Measurements from ENCODE around the gene CD47. TPM values are rescaled to one million over a fixed set of nuclear protein-coding genes. Genes with fewer than 3 reads are reported as not detected.

The CD47 gene
- total RNA-seq, 1 experiment from 2014 or later, result 16.3 TPM

DNA sequence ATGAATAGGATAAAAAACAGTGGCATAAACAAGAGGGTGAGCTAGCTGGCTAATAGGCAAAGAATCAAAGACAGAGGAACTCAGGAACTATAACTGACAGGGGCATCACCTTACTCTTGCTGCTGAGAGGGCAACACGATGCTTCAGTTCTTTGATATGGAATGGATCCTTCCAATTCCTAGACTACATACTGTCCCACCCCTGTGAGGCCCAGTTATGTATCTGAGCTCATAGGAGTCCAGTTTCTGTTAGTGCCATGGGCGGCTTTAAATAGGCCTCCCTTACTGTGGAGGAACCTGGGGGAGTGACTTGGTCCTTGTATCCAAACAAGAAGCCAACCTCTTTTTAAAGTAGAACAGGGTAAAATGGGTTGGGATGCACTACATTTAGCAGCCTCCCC lies 37.3 kb downstream of the CD47 start:
- POLR2A ChIA-PET, result no interaction called here
- H3K9me3 Mint-ChIP-seq, result no peaks in the 10 kb centered on the region

More for the DNA sequence above, 37.3 kb downstream of the CD47 start:
- H3K4me3 Mint-ChIP-seq, result no peak overlapping the region
- ATAC-seq, result no peak
- H3K4me1 Mint-ChIP-seq, result no peaks in the 10 kb centered on the region
- TF ChIP-seq, protein P1, sequence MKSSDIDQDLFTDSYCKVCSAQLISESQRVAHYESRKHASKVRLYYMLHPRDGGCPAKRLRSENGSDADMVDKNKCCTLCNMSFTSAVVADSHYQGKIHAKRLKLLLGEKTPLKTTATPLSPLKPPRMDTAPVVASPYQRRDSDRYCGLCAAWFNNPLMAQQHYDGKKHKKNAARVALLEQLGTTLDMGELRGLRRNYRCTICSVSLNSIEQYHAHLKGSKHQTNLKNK (CRISPR knock-in tag; IDR thresholded peaks at IDR 0.05), result no peak
- no peak for TF ChIP-seq ELF4 (CRISPR knock-in tag; IDR thresholded peaks at IDR 0.05; ENCODE audit: low read depth)
- no peak for TF ChIP-seq HMGA2 (CRISPR knock-in tag; IDR thresholded peaks at IDR 0.05)
- TF ChIP-seq, protein P2, sequence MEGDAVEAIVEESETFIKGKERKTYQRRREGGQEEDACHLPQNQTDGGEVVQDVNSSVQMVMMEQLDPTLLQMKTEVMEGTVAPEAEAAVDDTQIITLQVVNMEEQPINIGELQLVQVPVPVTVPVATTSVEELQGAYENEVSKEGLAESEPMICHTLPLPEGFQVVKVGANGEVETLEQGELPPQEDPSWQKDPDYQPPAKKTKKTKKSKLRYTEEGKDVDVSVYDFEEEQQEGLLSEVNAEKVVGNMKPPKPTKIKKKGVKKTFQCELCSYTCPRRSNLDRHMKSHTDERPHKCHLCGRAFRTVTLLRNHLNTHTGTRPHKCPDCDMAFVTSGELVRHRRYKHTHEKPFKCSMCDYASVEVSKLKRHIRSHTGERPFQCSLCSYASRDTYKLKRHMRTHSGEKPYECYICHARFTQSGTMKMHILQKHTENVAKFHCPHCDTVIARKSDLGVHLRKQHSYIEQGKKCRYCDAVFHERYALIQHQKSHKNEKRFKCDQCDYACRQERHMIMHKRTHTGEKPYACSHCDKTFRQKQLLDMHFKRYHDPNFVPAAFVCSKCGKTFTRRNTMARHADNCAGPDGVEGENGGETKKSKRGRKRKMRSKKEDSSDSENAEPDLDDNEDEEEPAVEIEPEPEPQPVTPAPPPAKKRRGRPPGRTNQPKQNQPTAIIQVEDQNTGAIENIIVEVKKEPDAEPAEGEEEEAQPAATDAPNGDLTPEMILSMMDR (IDR thresholded peaks at IDR 0.05), result no peak
- TF ChIP-seq PRRX2 (CRISPR knock-in tag; IDR thresholded peaks at IDR 0.05), result no peak
- no peak for TF ChIP-seq IRF1 (CRISPR knock-in tag; IDR thresholded peaks at IDR 0.05)
- no peak for TF ChIP-seq CBFB (CRISPR knock-in tag; IDR thresholded peaks at IDR 0.05; ENCODE audit: low read depth)
- TF ChIP-seq, protein P3, sequence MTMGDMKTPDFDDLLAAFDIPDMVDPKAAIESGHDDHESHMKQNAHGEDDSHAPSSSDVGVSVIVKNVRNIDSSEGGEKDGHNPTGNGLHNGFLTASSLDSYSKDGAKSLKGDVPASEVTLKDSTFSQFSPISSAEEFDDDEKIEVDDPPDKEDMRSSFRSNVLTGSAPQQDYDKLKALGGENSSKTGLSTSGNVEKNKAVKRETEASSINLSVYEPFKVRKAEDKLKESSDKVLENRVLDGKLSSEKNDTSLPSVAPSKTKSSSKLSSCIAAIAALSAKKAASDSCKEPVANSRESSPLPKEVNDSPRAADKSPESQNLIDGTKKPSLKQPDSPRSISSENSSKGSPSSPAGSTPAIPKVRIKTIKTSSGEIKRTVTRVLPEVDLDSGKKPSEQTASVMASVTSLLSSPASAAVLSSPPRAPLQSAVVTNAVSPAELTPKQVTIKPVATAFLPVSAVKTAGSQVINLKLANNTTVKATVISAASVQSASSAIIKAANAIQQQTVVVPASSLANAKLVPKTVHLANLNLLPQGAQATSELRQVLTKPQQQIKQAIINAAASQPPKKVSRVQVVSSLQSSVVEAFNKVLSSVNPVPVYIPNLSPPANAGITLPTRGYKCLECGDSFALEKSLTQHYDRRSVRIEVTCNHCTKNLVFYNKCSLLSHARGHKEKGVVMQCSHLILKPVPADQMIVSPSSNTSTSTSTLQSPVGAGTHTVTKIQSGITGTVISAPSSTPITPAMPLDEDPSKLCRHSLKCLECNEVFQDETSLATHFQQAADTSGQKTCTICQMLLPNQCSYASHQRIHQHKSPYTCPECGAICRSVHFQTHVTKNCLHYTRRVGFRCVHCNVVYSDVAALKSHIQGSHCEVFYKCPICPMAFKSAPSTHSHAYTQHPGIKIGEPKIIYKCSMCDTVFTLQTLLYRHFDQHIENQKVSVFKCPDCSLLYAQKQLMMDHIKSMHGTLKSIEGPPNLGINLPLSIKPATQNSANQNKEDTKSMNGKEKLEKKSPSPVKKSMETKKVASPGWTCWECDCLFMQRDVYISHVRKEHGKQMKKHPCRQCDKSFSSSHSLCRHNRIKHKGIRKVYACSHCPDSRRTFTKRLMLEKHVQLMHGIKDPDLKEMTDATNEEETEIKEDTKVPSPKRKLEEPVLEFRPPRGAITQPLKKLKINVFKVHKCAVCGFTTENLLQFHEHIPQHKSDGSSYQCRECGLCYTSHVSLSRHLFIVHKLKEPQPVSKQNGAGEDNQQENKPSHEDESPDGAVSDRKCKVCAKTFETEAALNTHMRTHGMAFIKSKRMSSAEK (CRISPR knock-in tag; IDR thresholded peaks at IDR 0.05; ENCODE audit: borderline replicate concordance), result no peak
- no peak for TF ChIP-seq ZNF263 (CRISPR knock-in tag; IDR thresholded peaks at IDR 0.05; ENCODE audit: low read depth)
- no peak for TF ChIP-seq EMX1 (CRISPR knock-in tag; IDR thresholded peaks at IDR 0.05)
- no peak for TF ChIP-seq CDX4 (CRISPR knock-in tag; IDR thresholded peaks at IDR 0.05; ENCODE audit: borderline replicate concordance)
- no peak for TF ChIP-seq FOXJ3 (CRISPR knock-in tag; IDR thresholded peaks at IDR 0.05; ENCODE audit: borderline replicate concordance)
- TF ChIP-seq SMAD3 (CRISPR knock-in tag; IDR thresholded peaks at IDR 0.05; ENCODE audit: borderline replicate concordance), result no peak
- TF ChIP-seq ZSCAN18 (CRISPR knock-in tag; IDR thresholded peaks at IDR 0.05), result no peak
- no peak for TF ChIP-seq NR1H2 (CRISPR knock-in tag; IDR thresholded peaks at IDR 0.05)
- TF ChIP-seq HMGXB4 (CRISPR knock-in tag; IDR thresholded peaks at IDR 0.05), result no peak
- TF ChIP-seq ZBTB21 (CRISPR knock-in tag; IDR thresholded peaks at IDR 0.05; ENCODE audit: borderline replicate concordance), result no peak
- no peak for TF ChIP-seq ZNF512 (CRISPR knock-in tag; IDR thresholded peaks at IDR 0.05; ENCODE audit: borderline replicate concordance)
- TF ChIP-seq ZBTB43 (CRISPR knock-in tag; IDR thresholded peaks at IDR 0.05), result no peak
- no peak overlapping the region for H3K27ac Mint-ChIP-seq
- no peaks in the 10 kb centered on the region; the same call in 1 of the 2 replicates for H3K36me3 Mint-ChIP-seq
- CTCF ChIA-PET, result no interaction called here
- no peaks in the 10 kb centered on the region for H3K27me3 Mint-ChIP-seq (ENCODE audit: low read depth)
- DNase-seq (ENCODE audit: low spot score), result no peak
